DMS 273 (cell line): Measurements from ENCODE around the gene ATP1A1.

ENCODE experiments used
- DNase-seq: peaks from one replicate; lab custom pipeline; 2025; ENCODE audit not compliant: unreplicated experiment; lab: John Stamatoyannopoulos, UW

Gene ATP1A1

GRCh38 chr1:116434849-116435248 is 61.8 kb downstream of the ATP1A1 start:
- no peak for DNase-seq

DNA sequence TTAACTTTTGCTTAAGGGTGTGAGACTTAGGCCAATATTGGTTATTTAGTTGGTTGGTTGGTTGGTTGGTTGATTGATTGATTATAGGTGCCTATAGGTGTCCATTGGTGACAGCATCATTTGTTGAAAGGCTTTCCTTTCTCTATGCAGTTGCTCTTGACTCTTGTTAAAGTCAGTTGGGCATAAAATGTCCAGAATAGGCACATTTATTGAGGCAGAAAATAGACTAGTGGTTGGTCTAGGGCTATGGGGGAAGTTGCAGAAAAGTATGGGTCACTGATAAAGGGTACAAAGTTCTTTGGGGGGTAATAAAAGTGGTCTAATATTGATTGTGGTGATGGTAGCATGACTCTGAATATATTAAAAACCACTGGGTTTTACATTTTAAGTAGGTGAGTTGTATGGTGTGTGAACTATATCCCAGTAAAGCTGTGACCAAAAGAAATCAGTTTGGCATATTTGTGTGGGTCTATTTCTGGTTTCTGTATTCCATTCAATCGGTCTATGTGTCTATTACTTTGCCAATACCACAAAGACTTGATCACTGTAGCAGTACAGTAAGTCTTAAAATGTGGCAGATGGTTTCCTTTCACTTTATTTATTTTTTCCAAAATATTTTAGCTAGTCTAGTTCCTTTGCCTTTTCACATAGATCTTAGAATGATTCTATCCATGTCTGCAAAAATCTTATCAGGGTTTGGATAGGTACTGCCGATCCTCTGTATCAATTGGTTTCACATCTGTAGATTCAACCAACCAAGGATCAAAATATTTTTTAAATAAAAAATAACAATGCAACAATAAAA is 63.0 kb downstream of the ATP1A1 start:
- no peak for DNase-seq

- DNase-seq, result no peak
These were observed 63.5 kb downstream of the ATP1A1 start for GRCh38 chr1:116436611-116436970.

DNA sequence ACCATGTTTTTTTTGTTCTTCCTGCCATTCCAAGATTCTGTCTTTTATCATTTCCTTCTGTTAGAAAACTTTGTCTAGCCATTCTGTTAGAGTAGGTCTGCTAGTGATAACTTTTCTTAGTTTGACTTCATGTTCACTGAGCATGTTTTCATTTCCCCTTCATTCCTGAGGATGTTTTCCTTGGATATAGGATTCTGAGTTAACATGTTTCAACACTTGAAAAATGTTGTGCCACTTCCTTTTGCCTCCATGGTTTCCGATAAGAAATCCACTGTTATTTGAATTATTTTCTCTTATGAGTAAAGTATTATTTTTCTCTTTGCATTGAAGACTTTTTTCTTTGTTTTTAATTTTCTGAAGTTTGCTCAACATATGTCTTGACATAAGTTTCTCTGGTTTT is 66.7 kb downstream of the ATP1A1 start:
- DNase-seq, result no peak

DNA sequence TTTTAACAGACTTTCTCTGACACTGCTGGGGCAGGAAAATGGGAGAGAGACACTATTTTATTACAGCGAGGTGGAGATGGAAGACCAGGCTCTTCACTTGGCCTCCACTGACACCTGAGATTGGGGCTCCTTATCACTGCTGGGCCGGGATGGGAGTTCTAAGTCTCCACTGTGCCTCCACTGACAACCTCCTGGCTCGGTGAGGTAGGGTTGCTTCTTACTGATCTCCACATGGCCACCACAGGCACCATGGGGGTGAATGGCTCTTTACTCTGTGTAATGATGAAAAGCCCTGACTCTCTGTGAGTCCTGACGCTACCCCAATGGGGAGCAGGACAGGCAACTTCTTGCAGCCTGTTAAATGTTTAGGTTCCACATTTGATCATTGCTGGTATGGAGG is 67.7 kb downstream of the ATP1A1 start:
- DNase-seq, result no peak

DNA sequence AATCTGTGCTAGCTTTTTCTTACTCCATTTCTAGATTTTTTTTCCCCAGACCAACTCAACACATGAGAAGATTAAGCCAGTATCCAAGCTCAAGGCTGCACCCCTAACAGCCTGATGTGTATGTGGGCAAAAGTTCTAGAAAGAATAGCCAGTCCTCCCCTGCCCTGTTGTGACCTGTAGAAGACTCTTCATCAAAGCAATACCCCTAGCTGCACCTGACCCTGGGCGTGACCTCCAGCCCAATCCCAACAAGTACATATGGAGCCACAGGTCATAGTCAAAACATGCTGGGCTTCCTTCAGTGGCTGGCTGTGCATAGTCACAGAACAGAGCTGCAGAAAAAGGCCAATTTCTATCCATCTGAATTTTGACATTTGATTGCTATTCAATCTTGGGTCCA is 72.5 kb downstream of the ATP1A1 start:
- DNase-seq, result no peak

DNA sequence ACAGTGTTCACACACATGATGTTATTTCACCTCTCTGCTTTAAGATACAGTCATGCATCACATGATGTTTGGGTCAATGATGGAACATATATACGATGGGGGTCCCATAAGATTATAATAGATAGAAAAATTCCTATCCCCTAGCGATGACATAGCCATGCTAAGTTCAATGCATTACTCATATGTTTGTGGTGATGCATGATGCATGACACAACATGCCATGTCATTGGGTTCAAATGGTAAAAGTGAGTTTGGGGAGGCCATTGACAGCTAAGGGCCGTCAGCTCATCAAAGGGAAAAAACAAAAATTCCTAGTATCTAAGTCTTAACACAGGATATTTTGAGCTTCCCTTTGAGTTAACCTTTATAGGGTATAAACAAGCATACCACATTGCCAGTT is 73.6 kb downstream of the ATP1A1 start:
- DNase-seq, result no peak

GRCh38 chr1:116448785-116449385 is 75.8 kb downstream of the ATP1A1 start:
- DNase-seq, result no peak

GRCh38 chr1:116449578-116449977 is 76.5 kb downstream of the ATP1A1 start:
- no peak for DNase-seq

- no peak for DNase-seq
These were observed 78.7 kb downstream of the ATP1A1 start for GRCh38 chr1:116451702-116452101.

DNA sequence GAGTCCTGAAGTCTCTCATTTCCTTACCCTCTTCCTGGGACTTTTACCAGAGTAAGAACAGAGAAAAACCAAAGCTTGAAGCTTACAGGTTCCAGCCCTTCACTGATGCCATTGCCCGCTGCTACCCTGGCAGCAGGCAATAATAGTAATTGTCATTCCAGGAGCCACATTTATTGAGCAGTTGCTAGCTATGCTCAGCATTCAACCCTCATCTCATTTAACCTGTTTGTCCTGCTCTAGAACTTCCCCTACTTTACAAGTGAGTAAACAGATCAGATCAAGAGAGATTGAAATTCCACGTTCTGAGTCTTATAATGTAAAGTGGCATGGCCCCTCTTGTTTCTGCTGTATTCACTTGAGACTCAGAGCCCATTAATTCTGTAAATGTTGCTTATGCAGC is 80.4 kb downstream of the ATP1A1 start:
- DNase-seq, result no peak

GRCh38 chr1:116453906-116454305 is 80.9 kb downstream of the ATP1A1 start:
- DNase-seq, result no peak
